SU-DHL-6 (cell line): ENCODE data around the gene NUMB.

Experiments
- EZH2phosphoT487 ChIP-seq: fragments of 200-600 bp; sonication (generic), shearing (Covaris generic); conservative IDR thresholded peaks from 2 replicates; pipeline ENCODE4 v1.6.1; 2018; ENCODE audit warnings: mild to moderate bottlenecking, antibody characterized with exemption, low read length, moderate library complexity, mixed read lengths
- TF ChIP-seq, protein P1 (sequence below): fragments of 200-600 bp; sonication (generic); IDR thresholded peaks from one replicate; pipeline ENCODE4 v1.5.1; 2017; ENCODE audit warnings: antibody characterized with exemption, mild to moderate bottlenecking, low read length, moderate library complexity; ENCODE audit not compliant: insufficient read depth, poor library complexity, severe bottlenecking

DNA sequence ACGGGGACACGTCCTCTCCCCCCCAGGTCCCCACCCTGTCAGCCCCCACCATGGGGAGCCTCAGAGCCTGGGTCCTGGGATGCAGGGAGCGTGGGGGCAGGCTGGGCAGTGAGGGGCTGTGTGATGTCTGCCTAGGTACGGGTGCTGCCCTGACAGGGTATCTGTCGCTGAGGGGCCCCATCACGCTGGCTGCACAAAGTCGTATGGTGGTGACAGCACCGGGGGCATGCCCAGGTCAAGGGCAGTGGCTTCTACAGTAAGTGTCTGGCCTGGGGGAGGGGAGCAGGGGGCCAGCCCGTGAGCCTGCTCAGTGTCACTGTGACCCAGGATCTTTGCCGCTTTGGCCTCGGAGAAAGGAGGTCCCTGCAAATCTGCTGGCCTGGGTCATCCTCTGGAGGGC is 197.8 kb downstream of the NUMB start:
- TF ChIP-seq, protein P1, sequence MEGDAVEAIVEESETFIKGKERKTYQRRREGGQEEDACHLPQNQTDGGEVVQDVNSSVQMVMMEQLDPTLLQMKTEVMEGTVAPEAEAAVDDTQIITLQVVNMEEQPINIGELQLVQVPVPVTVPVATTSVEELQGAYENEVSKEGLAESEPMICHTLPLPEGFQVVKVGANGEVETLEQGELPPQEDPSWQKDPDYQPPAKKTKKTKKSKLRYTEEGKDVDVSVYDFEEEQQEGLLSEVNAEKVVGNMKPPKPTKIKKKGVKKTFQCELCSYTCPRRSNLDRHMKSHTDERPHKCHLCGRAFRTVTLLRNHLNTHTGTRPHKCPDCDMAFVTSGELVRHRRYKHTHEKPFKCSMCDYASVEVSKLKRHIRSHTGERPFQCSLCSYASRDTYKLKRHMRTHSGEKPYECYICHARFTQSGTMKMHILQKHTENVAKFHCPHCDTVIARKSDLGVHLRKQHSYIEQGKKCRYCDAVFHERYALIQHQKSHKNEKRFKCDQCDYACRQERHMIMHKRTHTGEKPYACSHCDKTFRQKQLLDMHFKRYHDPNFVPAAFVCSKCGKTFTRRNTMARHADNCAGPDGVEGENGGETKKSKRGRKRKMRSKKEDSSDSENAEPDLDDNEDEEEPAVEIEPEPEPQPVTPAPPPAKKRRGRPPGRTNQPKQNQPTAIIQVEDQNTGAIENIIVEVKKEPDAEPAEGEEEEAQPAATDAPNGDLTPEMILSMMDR = no peak
- no peak for TF ChIP-seq EZH2phosphoT487
